ENCODE measurements around the gene PIM1.

Gene PIM1

DNA sequence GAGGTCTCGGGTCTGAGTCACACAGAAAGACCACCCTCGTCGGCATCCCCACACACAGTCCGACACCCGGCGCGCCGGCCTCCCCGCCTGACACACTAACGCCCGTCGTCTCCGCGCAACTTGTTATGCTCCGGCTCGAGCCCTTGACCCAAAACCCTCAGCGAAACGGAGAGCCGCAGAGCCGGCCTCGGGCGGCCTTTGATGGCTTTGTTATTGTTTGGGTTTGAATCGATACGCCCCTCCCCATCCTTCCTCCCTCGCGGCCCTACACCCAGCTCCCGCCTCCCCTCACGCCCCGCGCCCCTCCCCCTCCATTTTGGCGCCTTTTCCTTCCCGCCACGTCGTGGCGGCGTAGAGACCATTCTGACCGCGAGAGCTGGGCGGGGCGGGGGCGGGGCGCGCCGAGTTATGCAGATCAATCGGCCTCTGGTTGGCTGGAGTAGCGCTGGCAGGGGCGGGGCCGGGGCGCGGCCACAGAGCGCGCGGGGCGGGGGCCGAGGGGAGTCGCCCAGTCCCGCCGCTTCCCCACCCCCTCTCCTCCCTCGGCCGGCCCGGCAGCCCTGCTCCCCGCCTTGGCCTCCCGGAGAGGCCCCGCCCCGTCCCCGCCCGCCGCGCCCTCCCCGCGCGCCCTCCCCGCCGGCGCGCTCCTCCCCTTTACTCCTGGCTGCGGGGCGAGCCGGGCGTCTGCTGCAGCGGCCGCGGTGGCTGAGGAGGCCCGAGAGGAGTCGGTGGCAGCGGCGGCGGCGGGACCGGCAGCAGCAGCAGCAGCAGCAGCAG is at the start of gene PIM1:
TSS of gene PIM1 (plus strand) at position 657 of the 777 bp plus-strand sequence. CDS start 424 bp downstream, outside the sequence.
- Histone ChIP-seq H3K27ac (peak within 1 kb of the TSS; percentile 82), H3K9ac (ENCODE audit: insufficient read length) (peak within 1 kb of the TSS; percentile 93), H3K36me3 (ENCODE audit: insufficient read depth, low read length) (peaks cover 11% of the 10 kb centered on the region; the same call in 1 of the 2 replicates), H3K4me3 (peak within 1 kb of the TSS; percentile 94), H3K9me3 (ENCODE audit: low read depth, low read length) (no peaks in the 10 kb centered on the region)
- DNase-seq (ENCODE audit: low read depth, low spot score) = peak; percentile 72
- no peak for TF ChIP-seq EZH2 (IDR thresholded peaks at IDR 0.05)
- peak; percentile 28; the same call in 1 of the 2 replicates for TF ChIP-seq POLR2AphosphoS5 (IDR thresholded peaks at IDR 0.05; ENCODE audit: borderline replicate concordance, low read depth, low read length)
- TF ChIP-seq FOXP2 (optimal IDR thresholded peaks at IDR 0.05; ENCODE audit: control extremely low read depth, extremely low read length, insufficient read depth) = no peak

DNA sequence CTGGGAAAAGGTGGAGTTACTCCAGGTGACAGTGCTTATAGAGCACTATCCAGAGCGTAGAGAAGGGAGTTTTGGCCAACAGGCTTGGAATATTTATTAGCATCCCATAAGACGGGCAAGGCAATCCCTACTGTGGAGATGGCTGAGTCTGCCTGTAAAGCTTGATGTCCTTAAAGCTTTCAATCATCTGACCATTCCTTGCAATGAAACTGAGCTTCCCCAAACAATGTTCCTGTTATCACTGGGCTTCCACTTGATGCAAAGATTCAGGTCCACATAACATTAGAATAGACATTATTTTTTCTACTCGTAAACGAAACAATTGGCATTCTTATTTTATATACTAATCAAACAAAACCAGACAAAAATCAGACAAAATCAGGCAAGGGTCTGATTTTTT is 48.4 kb upstream of the PIM1 start:
- Histone ChIP-seq H3K9me3 (ENCODE audit: low read depth, low read length) (no peaks in the 10 kb centered on the region), H3K36me3 (ENCODE audit: insufficient read depth, low read length) (no peaks in the 10 kb centered on the region), H3K27ac (no peak overlapping the region), H3K4me3 (no peak overlapping the region), H3K9ac (ENCODE audit: insufficient read length) (no peak overlapping the region)
- no peak for DNase-seq (ENCODE audit: low read depth, low spot score)
- TF ChIP-seq FOXP2 (optimal IDR thresholded peaks at IDR 0.05; ENCODE audit: control extremely low read depth, extremely low read length, insufficient read depth) = no peak
- no peak for TF ChIP-seq POLR2AphosphoS5 (IDR thresholded peaks at IDR 0.05; ENCODE audit: borderline replicate concordance, low read depth, low read length)
- no peak for TF ChIP-seq EZH2 (IDR thresholded peaks at IDR 0.05)

DNA sequence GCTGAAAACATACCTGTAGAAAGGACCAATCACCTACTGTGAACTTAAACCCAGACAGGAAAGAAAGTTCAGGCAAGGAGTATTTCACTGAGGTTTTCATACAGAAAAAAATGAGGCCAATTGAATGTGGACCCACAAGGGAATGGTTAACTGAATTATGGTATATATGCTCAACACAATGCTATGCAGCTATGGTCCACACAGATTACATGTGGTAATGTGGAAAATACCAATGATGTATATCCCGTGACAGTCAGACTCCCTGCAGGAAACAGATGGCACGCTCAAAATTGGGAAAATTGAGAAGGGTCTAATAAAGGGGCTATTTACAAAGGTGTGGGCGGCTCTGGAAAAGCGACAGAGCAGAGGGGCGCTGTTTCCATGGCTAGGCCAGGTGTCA is 47.1 kb upstream of the PIM1 start:
- Histone ChIP-seq H3K36me3 (ENCODE audit: insufficient read depth, low read length) (no peaks in the 10 kb centered on the region), H3K9ac (ENCODE audit: insufficient read length) (no peak overlapping the region), H3K27ac (no peak overlapping the region), H3K4me3 (no peak overlapping the region), H3K9me3 (ENCODE audit: low read depth, low read length) (no peaks in the 10 kb centered on the region)
- DNase-seq (ENCODE audit: low read depth, low spot score) = no peak
- TF ChIP-seq POLR2AphosphoS5 (IDR thresholded peaks at IDR 0.05; ENCODE audit: borderline replicate concordance, low read depth, low read length) (no peak), EZH2 (IDR thresholded peaks at IDR 0.05) (no peak), FOXP2 (optimal IDR thresholded peaks at IDR 0.05; ENCODE audit: control extremely low read depth, extremely low read length, insufficient read depth) (no peak)

DNA sequence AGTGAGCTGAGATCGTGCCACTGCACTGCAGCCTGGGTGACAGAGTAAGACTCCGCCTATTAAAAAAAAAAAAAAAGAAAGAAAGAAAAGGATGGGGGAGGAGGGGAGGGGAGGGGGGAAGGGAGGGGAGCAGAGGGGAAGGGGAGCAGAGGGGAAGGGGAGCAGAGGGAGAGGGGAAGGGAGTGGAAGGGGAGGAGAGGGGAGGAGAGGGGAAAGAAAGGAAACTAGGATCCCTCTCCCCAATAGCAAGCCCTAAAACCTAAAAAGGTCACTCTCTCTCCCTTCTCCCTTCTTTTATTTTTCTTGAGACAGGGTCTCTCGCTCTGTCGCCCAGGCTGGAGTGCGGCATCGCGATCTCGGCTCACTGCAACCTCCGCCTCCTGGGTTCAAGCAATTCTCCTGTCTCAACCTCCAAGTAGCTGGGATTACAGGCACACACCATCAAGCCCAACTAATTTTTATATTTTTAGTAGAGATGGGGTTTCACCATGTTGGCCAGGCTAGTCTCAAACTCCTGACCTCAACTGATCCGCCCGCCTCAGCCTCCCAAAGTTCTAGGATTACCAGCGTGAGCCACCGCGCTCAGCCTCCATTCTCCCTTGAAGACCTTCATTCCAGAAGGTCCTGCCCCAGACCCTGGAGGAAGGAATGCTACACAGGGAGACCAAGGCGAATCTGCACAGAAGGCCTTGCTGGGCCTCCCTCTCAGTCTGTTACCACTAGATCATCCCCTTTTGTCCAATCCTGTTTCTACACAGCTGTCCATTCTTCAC is 45.8 kb upstream of the PIM1 start:
- H3K9ac ChIP-seq (ENCODE audit: insufficient read length) = no peak overlapping the region
- no peaks in the 10 kb centered on the region for H3K36me3 ChIP-seq (ENCODE audit: insufficient read depth, low read length)
- no peak overlapping the region for H3K4me3 ChIP-seq
- no peak for TF ChIP-seq POLR2AphosphoS5 (IDR thresholded peaks at IDR 0.05; ENCODE audit: borderline replicate concordance, low read depth, low read length)
- H3K9me3 ChIP-seq (ENCODE audit: low read depth, low read length) = no peaks in the 10 kb centered on the region
- H3K27ac ChIP-seq = 0 out of 2 replicates have a peak overlapping the region, but pooled peaks have one; percentile 21
- no peak for DNase-seq (ENCODE audit: low read depth, low spot score)

DNA sequence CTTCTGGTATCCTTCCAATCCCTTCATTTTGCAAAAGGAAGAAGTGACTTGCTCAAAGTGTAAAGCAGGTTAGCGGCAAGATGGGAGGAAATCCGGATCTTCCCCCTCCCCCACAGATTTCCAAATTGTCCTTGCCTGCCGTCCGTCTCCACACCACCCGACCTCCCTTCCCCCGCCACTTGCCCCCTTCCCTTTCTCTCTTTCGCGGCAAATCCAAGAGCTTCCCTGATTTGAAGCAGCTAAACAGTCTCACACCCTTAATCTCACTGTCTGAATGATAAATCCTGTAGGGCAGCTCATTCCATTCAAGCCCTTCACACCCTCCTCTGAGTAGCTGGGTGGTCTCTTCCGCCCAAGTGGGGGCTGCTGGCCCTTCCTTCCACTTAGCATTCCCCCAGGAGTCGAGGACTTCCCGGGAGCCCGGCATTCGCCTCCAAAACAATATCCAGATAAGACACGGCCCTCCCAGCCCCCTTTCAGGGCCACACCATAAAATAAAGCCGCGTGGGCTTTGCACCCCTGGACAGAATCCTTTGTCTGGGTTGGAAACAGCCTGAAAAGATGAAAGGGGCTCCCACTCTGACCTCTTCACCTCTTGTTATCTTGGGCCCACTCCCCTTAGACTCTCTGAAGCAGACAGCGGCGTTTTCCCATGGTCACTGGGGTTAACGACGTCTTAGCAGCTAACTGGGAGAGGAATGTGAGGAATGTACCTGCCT is 44.0 kb upstream of the PIM1 start:
- Histone ChIP-seq H3K36me3 (ENCODE audit: insufficient read depth, low read length) (no peaks in the 10 kb centered on the region), H3K9ac (ENCODE audit: insufficient read length) (no peak overlapping the region), H3K27ac (peak overlapping the region; percentile 64), H3K4me3 (peak overlapping the region; percentile 40), H3K9me3 (ENCODE audit: low read depth, low read length) (no peaks in the 10 kb centered on the region)
- TF ChIP-seq FOXP2 (optimal IDR thresholded peaks at IDR 0.05; ENCODE audit: control extremely low read depth, extremely low read length, insufficient read depth) (no peak), POLR2AphosphoS5 (IDR thresholded peaks at IDR 0.05; ENCODE audit: borderline replicate concordance, low read depth, low read length) (no peak), EZH2 (IDR thresholded peaks at IDR 0.05) (no peak)
- DNase-seq (ENCODE audit: low read depth, low spot score) = no peak

DNA sequence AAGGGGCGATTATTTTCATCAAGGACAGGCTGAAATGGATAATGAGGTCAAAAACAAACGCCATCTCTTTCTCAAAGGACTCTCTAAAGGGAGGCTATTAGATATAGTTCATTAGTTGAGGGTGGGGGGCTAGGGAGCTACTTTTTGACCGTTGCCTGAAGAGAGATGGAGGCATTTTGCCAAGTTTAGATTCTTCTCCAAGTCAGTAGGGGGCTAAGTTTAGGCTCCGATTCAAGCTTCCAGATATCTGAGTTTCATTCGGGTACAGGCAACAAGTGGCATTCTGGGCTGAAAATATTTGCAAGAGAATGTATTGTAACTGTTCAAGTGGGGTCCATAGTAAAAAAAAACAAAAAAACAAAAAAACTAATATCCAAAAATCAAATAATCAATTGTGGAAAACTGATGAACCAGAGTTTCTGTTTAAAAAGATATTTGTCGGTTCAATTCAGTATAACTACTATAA is 43.4 kb upstream of the PIM1 start:
- no peak for TF ChIP-seq EZH2 (IDR thresholded peaks at IDR 0.05)
- no peak for TF ChIP-seq POLR2AphosphoS5 (IDR thresholded peaks at IDR 0.05; ENCODE audit: borderline replicate concordance, low read depth, low read length)
- TF ChIP-seq FOXP2 (optimal IDR thresholded peaks at IDR 0.05; ENCODE audit: control extremely low read depth, extremely low read length, insufficient read depth) = no peak
- H3K4me3 ChIP-seq = peak overlapping the region; percentile 40
- no peaks in the 10 kb centered on the region for H3K36me3 ChIP-seq (ENCODE audit: insufficient read depth, low read length)
- H3K9me3 ChIP-seq (ENCODE audit: low read depth, low read length) = no peaks in the 10 kb centered on the region
- DNase-seq (ENCODE audit: low read depth, low spot score) = no peak
- H3K27ac ChIP-seq = peak overlapping the region; percentile 64
- peak overlapping the region; percentile 8 for H3K9ac ChIP-seq (ENCODE audit: insufficient read length)

DNA sequence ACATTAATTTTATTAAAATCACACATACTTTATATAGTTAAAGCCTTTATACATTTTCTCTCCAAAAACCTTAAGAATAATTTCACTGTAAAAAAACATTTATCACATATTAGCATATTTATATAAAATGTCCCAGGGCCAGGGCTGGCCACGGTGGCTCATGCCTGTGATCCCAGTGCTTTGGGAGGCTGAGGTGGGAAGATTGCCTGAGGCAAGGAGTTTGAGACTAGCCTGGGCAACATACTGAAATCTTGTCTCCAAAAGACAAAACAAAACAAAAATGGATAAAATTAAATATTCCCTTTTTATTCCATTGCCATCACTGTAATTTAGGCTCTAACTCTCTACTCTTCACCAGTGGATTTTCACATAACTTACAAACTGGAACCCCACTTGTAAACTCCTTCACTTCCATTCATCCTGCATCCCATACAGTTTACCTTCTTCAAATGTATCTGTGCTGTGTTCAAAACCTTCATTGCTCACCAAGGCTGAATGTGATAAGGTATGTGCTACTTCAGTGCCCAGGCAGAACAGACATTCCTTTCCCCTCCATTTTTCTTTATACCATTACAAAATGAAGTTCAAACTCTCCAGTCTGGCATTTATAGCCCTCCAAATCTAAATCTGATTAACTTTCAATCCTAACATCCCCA is 42.9 kb upstream of the PIM1 start:
- peak overlapping the region; percentile 64; the same call in 1 of the 2 replicates for H3K27ac ChIP-seq
- H3K4me3 ChIP-seq = no peak overlapping the region
- peak overlapping the region; percentile 8 for H3K9ac ChIP-seq (ENCODE audit: insufficient read length)
- no peaks in the 10 kb centered on the region for H3K36me3 ChIP-seq (ENCODE audit: insufficient read depth, low read length)
- TF ChIP-seq POLR2AphosphoS5 (IDR thresholded peaks at IDR 0.05; ENCODE audit: borderline replicate concordance, low read depth, low read length) (no peak), EZH2 (IDR thresholded peaks at IDR 0.05) (no peak), FOXP2 (optimal IDR thresholded peaks at IDR 0.05; ENCODE audit: control extremely low read depth, extremely low read length, insufficient read depth) (no peak)
- no peak for DNase-seq (ENCODE audit: low read depth, low spot score)
- H3K9me3 ChIP-seq (ENCODE audit: low read depth, low read length) = no peaks in the 10 kb centered on the region
